Suprapubic skin (tissue), 4 donors: ENCODE data around the gene RRP1B. TPM values are rescaled to one million over a fixed set of nuclear protein-coding genes. Genes with fewer than 3 reads are reported as not detected.

Experiments
- DNase-seq, 2 donors: peaks; one replicate each; pipeline ENCODE4 v3.0.0-alpha.2; 2019; ENCODE audit warnings: low spot score in 2 of 2
- H3K27ac ChIP-seq: fragments of 200-600 bp; sonication (generic); one replicate; pipeline ENCODE4 v1.5.1; 2019
- H3K27me3 ChIP-seq: fragments of 200-600 bp; sonication (generic); one replicate; pipeline ENCODE4 v1.5.1; 2019
- H3K36me3 ChIP-seq: fragments of 200-600 bp; sonication (generic); one replicate; pipeline ENCODE4 v1.5.1; 2019
- H3K4me1 ChIP-seq: fragments of 200-600 bp; sonication (generic); one replicate; pipeline ENCODE4 v1.5.1; 2019
- H3K4me3 ChIP-seq: fragments of 200-600 bp; sonication (generic); one replicate; pipeline ENCODE4 v1.5.1; 2019; ENCODE audit warnings: mild to moderate bottlenecking
- H3K9me3 ChIP-seq: fragments of 200-600 bp; sonication (generic); one replicate; pipeline ENCODE4 v1.5.1; 2019
- CTCF ChIP-seq, 2 donors: fragments of 200-600 bp in 1 of 2; fragments of 450-650 bp in 1 of 2; sonication (generic) in 1 of 2; IDR thresholded peaks; one replicate each; pipeline ENCODE4 v1.5.1; 2016 to 2019; ENCODE audit warnings: antibody characterized with exemption in 2 of 2, mild to moderate bottlenecking in 1 of 2, moderate library complexity in 1 of 2
- EP300 ChIP-seq: sonication (generic); formaldehyde crosslinking; IDR thresholded peaks from one replicate; pipeline ENCODE4 v1.6.1; 2017; ENCODE audit warnings: antibody characterized with exemption
- POLR2A ChIP-seq, 2 donors: fragments of 450-650 bp; IDR thresholded peaks; one replicate each; pipeline ENCODE4 v1.6.1; 2017; ENCODE audit warnings: antibody characterized with exemption in 2 of 2, mild to moderate bottlenecking in 2 of 2, moderate library complexity in 2 of 2
- POLR2AphosphoS5 ChIP-seq, 3 donors: sonication (generic); formaldehyde crosslinking; IDR thresholded peaks; one replicate each; pipeline ENCODE4 v1.6.1; 2017; ENCODE audit warnings: antibody characterized with exemption in 3 of 3
- WGBS: methylation state at CpG from one replicate; pipeline ENCODE4 v1.1.5; 2018; 5-methylcytosine and 5-hydroxymethylcytosine counted together
- total RNA-seq, 4 donors: library from RNA; depleted of rRNA; stranded (reverse); fragments of >200 nt; gene quantifications; one replicate each; pipeline ENCODE4 v1.1.0, GENCODE V29; 2016

The RRP1B gene
- total RNA-seq, 4 donors from 2014 or later: 19.1 to 25.1 (median 23.3) TPM

GRCh38 chr21:43644071-43644470 lies 15.3 kb upstream of the RRP1B start:
- 91% methylated on average over 4 of the region's 4 CpGs for WGBS
- no peak for TF ChIP-seq POLR2AphosphoS5 (IDR thresholded peaks at IDR 0.05)
- TF ChIP-seq POLR2A (IDR thresholded peaks at IDR 0.05): no peak
- TF ChIP-seq EP300: no peak
- TF ChIP-seq CTCF (IDR thresholded peaks at IDR 0.05): no peak

GRCh38 chr21:43644609-43645008 lies 14.8 kb upstream of the RRP1B start:
- 71% methylated on average over 6 of the region's 6 CpGs for WGBS
- Histone ChIP-seq H3K36me3 (no peaks in the 10 kb centered on the region), H3K4me3 (no peak overlapping the region), H3K27ac (no peak overlapping the region), H3K9me3 (no peaks in the 10 kb centered on the region), H3K27me3 (no peaks in the 10 kb centered on the region), H3K4me1 (peaks cover 27% of the 10 kb centered on the region)
- DNase-seq: no peak
- no peak for TF ChIP-seq POLR2AphosphoS5 (IDR thresholded peaks at IDR 0.05)

More at GRCh38 chr21:43644071-43644470, 15.3 kb upstream of the RRP1B start:
- Histone ChIP-seq H3K4me3 (no peak overlapping the region), H3K27ac (no peak overlapping the region), H3K4me1 (peaks cover 27% of the 10 kb centered on the region), H3K36me3 (no peaks in the 10 kb centered on the region), H3K27me3 (no peaks in the 10 kb centered on the region), H3K9me3 (no peaks in the 10 kb centered on the region)
- no peak for DNase-seq

GRCh38 chr21:43645136-43645891 lies 14.0 kb upstream of the RRP1B start:
- H3K36me3 ChIP-seq: no peaks in the 10 kb centered on the region
- no peaks in the 10 kb centered on the region for H3K27me3 ChIP-seq
- H3K27ac ChIP-seq: no peak overlapping the region
- TF ChIP-seq POLR2AphosphoS5 (IDR thresholded peaks at IDR 0.05): no peak
- TF ChIP-seq POLR2A (IDR thresholded peaks at IDR 0.05): no peak
- no peak for TF ChIP-seq EP300
- peak; percentile 36 to 43 for TF ChIP-seq CTCF (IDR thresholded peaks at IDR 0.05)
- no peak for DNase-seq
- no peak overlapping the region for H3K4me3 ChIP-seq
- WGBS: 38% methylated on average over 12 of the region's 12 CpGs
- no peaks in the 10 kb centered on the region for H3K9me3 ChIP-seq
- peaks cover 22% of the 10 kb centered on the region for H3K4me1 ChIP-seq

- no peak for TF ChIP-seq POLR2AphosphoS5 (IDR thresholded peaks at IDR 0.05)
- TF ChIP-seq EP300: no peak
- TF ChIP-seq POLR2A (IDR thresholded peaks at IDR 0.05): no peak
- TF ChIP-seq CTCF (IDR thresholded peaks at IDR 0.05): no peak
- no peaks in the 10 kb centered on the region for H3K9me3 ChIP-seq
- DNase-seq: no peak
- no peak overlapping the region for H3K4me3 ChIP-seq
- no peak overlapping the region for H3K27ac ChIP-seq
- no peaks in the 10 kb centered on the region for H3K36me3 ChIP-seq
- WGBS: 32% methylated on average over 4 of the region's 4 CpGs
- H3K27me3 ChIP-seq: no peaks in the 10 kb centered on the region
- H3K4me1 ChIP-seq: peaks cover 21% of the 10 kb centered on the region
These were observed 13.4 kb upstream of the RRP1B start for GRCh38 chr21:43645976-43646375.

GRCh38 chr21:43646550-43647260 lies 12.7 kb upstream of the RRP1B start:
- H3K4me1 ChIP-seq: peaks cover 21% of the 10 kb centered on the region
- TF ChIP-seq POLR2AphosphoS5 (IDR thresholded peaks at IDR 0.05): peak in 2 of 3 donors; percentile 74 to 91
- TF ChIP-seq EP300: no peak
- TF ChIP-seq POLR2A (IDR thresholded peaks at IDR 0.05): no peak
- TF ChIP-seq CTCF (IDR thresholded peaks at IDR 0.05): peak; percentile 98 to 99
- DNase-seq: peak; percentile 95
- no peaks in the 10 kb centered on the region for H3K27me3 ChIP-seq
- H3K27ac ChIP-seq: no peak overlapping the region
- 19% methylated on average over 7 of the region's 7 CpGs for WGBS
- no peaks in the 10 kb centered on the region for H3K36me3 ChIP-seq
- no peaks in the 10 kb centered on the region for H3K9me3 ChIP-seq
- no peak overlapping the region for H3K4me3 ChIP-seq
